ENCODE data around the gene MYMX. TPM values are rescaled to one million over a fixed set of nuclear protein-coding genes. Genes with fewer than 3 reads are reported as not detected.

Gene MYMX
- total and polyA plus RNA-seq, 2 of the 13 experiments (the other 11 are each of a cell fraction or from before 2014, with no cell fraction given), result not detected

- TF ChIP-seq ZNF484 (CRISPR knock-in tag; IDR thresholded peaks at IDR 0.05; ENCODE audit: borderline replicate concordance, low read depth) (no peak), SRSF9 (IDR thresholded peaks at IDR 0.05; ENCODE audit: borderline replicate concordance, insufficient read depth, low read depth, low read length, poor library complexity, severe bottlenecking) (no peak), TGIF2 (CRISPR knock-in tag; IDR thresholded peaks at IDR 0.05) (no peak), ZNF883 (CRISPR knock-in tag; IDR thresholded peaks at IDR 0.05; ENCODE audit: not compliant biosample characterization) (no peak), SAP130 (CRISPR knock-in tag; IDR thresholded peaks at IDR 0.05; ENCODE audit: low read depth) (peak; percentile 35), ZKSCAN1 (IDR thresholded peaks at IDR 0.05; ENCODE audit: low read length) (no peak), MXD1 (CRISPR knock-in tag; IDR thresholded peaks at IDR 0.05) (peak; percentile 85), KMT2B (CRISPR knock-in tag; IDR thresholded peaks at IDR 0.05) (no peak), RNF2 (conservative IDR thresholded peaks at IDR 0.05; ENCODE audit: low read depth) (peak; percentile 49; the same call in 1 of the 2 replicates), KDM3A (CRISPR knock-in tag; IDR thresholded peaks at IDR 0.05; ENCODE audit: low read depth) (0 out of 2 replicates have a peak, but pooled peaks have one; percentile 20), ZXDC (CRISPR knock-in tag; IDR thresholded peaks at IDR 0.05) (no peak), HIC2 (CRISPR knock-in tag; IDR thresholded peaks at IDR 0.05; ENCODE audit: low read depth) (peak; percentile 87), PATZ1 (CRISPR knock-in tag; IDR thresholded peaks at IDR 0.05) (peak; percentile 29; the same call in 1 of the 2 replicates), ATF5 (CRISPR knock-in tag; IDR thresholded peaks at IDR 0.05; ENCODE audit: low read depth) (no peak), MIER2 (CRISPR knock-in tag; IDR thresholded peaks at IDR 0.05) (no peak), ZNF772 (CRISPR knock-in tag; IDR thresholded peaks at IDR 0.05) (peak; percentile 15; the same call in 1 of the 2 replicates), ZNF446 (CRISPR knock-in tag; IDR thresholded peaks at IDR 0.05) (no peak), CENPX (CRISPR knock-in tag; IDR thresholded peaks at IDR 0.05) (no peak), HES4 (CRISPR knock-in tag; IDR thresholded peaks at IDR 0.05; ENCODE audit: borderline replicate concordance) (peak; percentile 37; the same call in 1 of the 2 replicates), HINFP (CRISPR knock-in tag; IDR thresholded peaks at IDR 0.05; ENCODE audit: low read depth) (no peak)
Measured at GRCh38 chr6:44217332-44218143, 812 bp downstream of the MYMX start (continued).
